Ishikawa (cell line): ENCODE data around the gene PGBD4.

ENCODE experiments used
- RAD21 ChIP-seq: IDR thresholded peaks from 2 replicates; pipeline ENCODE4 v1.6.1; 2012; ENCODE audit warnings: low read depth
- TAF1 ChIP-seq: IDR thresholded peaks from 2 replicates; pipeline ENCODE4 v1.6.1; 2012; ENCODE audit warnings: low read depth, mild to moderate bottlenecking
- YY1 ChIP-seq: IDR thresholded peaks from 2 replicates; pipeline ENCODE4 v1.6.1; 2012; ENCODE audit warnings: low read depth
- TF ChIP-seq, protein P1 (sequence below): IDR thresholded peaks from 2 replicates; pipeline ENCODE4 v1.6.1; 2012; ENCODE audit warnings: low read depth, mild to moderate bottlenecking

DNA sequence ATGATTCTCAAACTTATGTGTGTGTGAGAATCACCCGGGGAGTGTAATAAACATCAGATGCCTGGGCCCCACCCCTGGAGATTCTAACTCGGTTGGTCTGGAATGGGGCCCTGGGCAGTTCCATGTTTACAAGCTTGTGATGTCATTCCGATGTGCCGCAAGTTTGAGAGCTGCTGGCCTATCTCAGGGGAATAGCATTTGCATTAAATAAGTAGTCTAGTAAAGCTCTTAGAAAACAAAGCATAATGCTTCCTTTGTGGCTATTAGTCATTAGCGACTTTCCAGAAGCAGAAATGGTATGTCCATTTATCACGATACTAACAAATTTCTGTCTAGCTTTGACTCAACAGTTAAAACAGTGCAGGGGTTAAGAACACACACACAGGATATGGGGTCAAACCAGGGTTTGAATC is 20.9 kb downstream of the PGBD4 start:
- TF ChIP-seq TAF1 (no peak), YY1 (no peak), RAD21 (no peak)
- TF ChIP-seq, protein P1, sequence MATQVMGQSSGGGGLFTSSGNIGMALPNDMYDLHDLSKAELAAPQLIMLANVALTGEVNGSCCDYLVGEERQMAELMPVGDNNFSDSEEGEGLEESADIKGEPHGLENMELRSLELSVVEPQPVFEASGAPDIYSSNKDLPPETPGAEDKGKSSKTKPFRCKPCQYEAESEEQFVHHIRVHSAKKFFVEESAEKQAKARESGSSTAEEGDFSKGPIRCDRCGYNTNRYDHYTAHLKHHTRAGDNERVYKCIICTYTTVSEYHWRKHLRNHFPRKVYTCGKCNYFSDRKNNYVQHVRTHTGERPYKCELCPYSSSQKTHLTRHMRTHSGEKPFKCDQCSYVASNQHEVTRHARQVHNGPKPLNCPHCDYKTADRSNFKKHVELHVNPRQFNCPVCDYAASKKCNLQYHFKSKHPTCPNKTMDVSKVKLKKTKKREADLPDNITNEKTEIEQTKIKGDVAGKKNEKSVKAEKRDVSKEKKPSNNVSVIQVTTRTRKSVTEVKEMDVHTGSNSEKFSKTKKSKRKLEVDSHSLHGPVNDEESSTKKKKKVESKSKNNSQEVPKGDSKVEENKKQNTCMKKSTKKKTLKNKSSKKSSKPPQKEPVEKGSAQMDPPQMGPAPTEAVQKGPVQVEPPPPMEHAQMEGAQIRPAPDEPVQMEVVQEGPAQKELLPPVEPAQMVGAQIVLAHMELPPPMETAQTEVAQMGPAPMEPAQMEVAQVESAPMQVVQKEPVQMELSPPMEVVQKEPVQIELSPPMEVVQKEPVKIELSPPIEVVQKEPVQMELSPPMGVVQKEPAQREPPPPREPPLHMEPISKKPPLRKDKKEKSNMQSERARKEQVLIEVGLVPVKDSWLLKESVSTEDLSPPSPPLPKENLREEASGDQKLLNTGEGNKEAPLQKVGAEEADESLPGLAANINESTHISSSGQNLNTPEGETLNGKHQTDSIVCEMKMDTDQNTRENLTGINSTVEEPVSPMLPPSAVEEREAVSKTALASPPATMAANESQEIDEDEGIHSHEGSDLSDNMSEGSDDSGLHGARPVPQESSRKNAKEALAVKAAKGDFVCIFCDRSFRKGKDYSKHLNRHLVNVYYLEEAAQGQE = no peak
